Fibroblast of the aortic adventitia (primary cell): ENCODE results near the gene STAT1. TPM values are rescaled to one million over a fixed set of nuclear protein-coding genes. Genes with fewer than 3 reads are reported as not detected.

Source experiments
- DNase-seq: peaks from one replicate; pipeline ENCODE4 v3.0.0-alpha.2; 2010; ENCODE audit warnings: low read depth
- H3K4me3 ChIP-seq: 2 replicates; pipeline ENCODE4 v1.5.1; 2011; ENCODE audit warnings: low read depth, mild to moderate bottlenecking, control low read depth, low read length, moderate library complexity
- CTCF ChIP-seq: IDR thresholded peaks from 2 replicates; pipeline ENCODE4 v1.5.1; 2011; ENCODE audit warnings: mild to moderate bottlenecking, low read length, control low read depth, inconsistent platforms; ENCODE audit not compliant: insufficient read depth
- total RNA-seq: library from RNA; depleted of rRNA; stranded (reverse); fragments of >200 nt; gene quantifications from 2 replicates; pipeline ENCODE4 v1.2.3, GENCODE V29; 2012; ENCODE audit warnings: low replicate concordance

STAT1 gene
- total RNA-seq, 1 donor, result 122 TPM

- no peak for DNase-seq
- no peak for TF ChIP-seq CTCF
- no peak overlapping the region for H3K4me3 ChIP-seq
Observed at GRCh38 chr2:190922376-190922775, 91.6 kb downstream of the STAT1 start.

- no peak for DNase-seq
- TF ChIP-seq CTCF, result no peak
- no peak overlapping the region for H3K4me3 ChIP-seq
Observed at GRCh38 chr2:190920085-190920484, 93.9 kb downstream of the STAT1 start.

Other genes starting within 250 kb of the STAT1 start
- 116 and 627 TPM in 2 replicates for gene GLS, start 133.3 kb downstream of the STAT1 start, total RNA-seq
- 0.54 and 0.98 TPM in 2 replicates for gene STAT4, start 136.8 kb upstream of the STAT1 start, total RNA-seq
- 75.3 and 103 TPM in 2 replicates for gene MYO1B, start 231.2 kb upstream of the STAT1 start, total RNA-seq